GM18907 (cell line): Measurements from ENCODE around the gene MAP3K21.

Source experiments
- ATAC-seq: cut with Tn5 transposase; IDR thresholded peaks from one replicate; pipeline ENCODE4 v1.9.1; 2021; ENCODE audit warnings: mild to moderate bottlenecking, moderate library complexity; ENCODE audit not compliant: unreplicated experiment

Gene MAP3K21

GRCh38 chr1:233323718-233324117 is 3.8 kb upstream of the MAP3K21 start:
- no peak for ATAC-seq

GRCh38 chr1:233326319-233326718 is 1.2 kb upstream of the MAP3K21 start:
- ATAC-seq: no peak

- peak; percentile 93 for ATAC-seq
These were observed 493 bp upstream of the MAP3K21 start for GRCh38 chr1:233326811-233327650.

GRCh38 chr1:233328142-233328921 is 808 bp downstream of the MAP3K21 start:
- peak; percentile 31 for ATAC-seq

- ATAC-seq: no peak
These were observed 4.4 kb downstream of the MAP3K21 start for GRCh38 chr1:233331676-233332519.

GRCh38 chr1:233333086-233333485 is 5.6 kb downstream of the MAP3K21 start:
- ATAC-seq: no peak

GRCh38 chr1:233334092-233334491 is 6.6 kb downstream of the MAP3K21 start:
- ATAC-seq: no peak

GRCh38 chr1:233336554-233337456 is 9.3 kb downstream of the MAP3K21 start:
- no peak for ATAC-seq

- ATAC-seq: no peak
These were observed 10.0 kb downstream of the MAP3K21 start for GRCh38 chr1:233337505-233337904.

GRCh38 chr1:233338102-233338501 is 10.6 kb downstream of the MAP3K21 start:
- ATAC-seq: no peak

GRCh38 chr1:233340031-233340555 is 12.6 kb downstream of the MAP3K21 start:
- ATAC-seq: no peak

GRCh38 chr1:233340966-233341516 is 13.5 kb downstream of the MAP3K21 start:
- ATAC-seq: no peak

GRCh38 chr1:233342086-233342485 is 14.6 kb downstream of the MAP3K21 start:
- ATAC-seq: no peak

GRCh38 chr1:233343262-233343661 is 15.7 kb downstream of the MAP3K21 start:
- ATAC-seq: no peak

- ATAC-seq: no peak
These were observed 19.8 kb downstream of the MAP3K21 start for GRCh38 chr1:233347338-233347737.

- no peak for ATAC-seq
These were observed 21.6 kb downstream of the MAP3K21 start for GRCh38 chr1:233349137-233349536.

GRCh38 chr1:233354983-233355382 is 27.5 kb downstream of the MAP3K21 start:
- ATAC-seq: no peak

- no peak for ATAC-seq
These were observed 28.5 kb downstream of the MAP3K21 start for GRCh38 chr1:233355841-233356704.

- ATAC-seq: no peak
These were observed 29.1 kb downstream of the MAP3K21 start for GRCh38 chr1:233356705-233356987.
